ACHN (cell line): ENCODE measurements around the gene RNF126.
"Not testable (repeated sequence)": the region's sequence is repeated elsewhere in the genome, so short reads cannot be mapped to it uniquely, and the experiment has no call there.

Experiments used
- DNase-seq: peaks from one replicate; pipeline ENCODE4 v3.0.0-alpha.2; 2015
- in situ Hi-C: cut with HindIII; loops from 2 replicates; pipeline ENCODE4 v1.10.0; 2017; ENCODE audit warnings: low sequenced_read_pairs, low pct_ligation_motif_present, low pct_unique_long_range_greater_than_20kb

Gene RNF126

GRCh38 chr19:668675-669434 lies 5.8 kb upstream of the RNF126 start:
- DNase-seq, in situ Hi-C loops: not testable (repeated sequence)

GRCh38 chr19:666985-667573 lies 4.1 kb upstream of the RNF126 start:
- DNase-seq, in situ Hi-C loops: not testable (repeated sequence)

- DNase-seq, result peak; percentile 69
- in situ Hi-C loops, result no loop called here
Measured at GRCh38 chr19:664913-665443, 2.0 kb upstream of the RNF126 start.

GRCh38 chr19:663682-664117 lies 686 bp upstream of the RNF126 start:
- in situ Hi-C loops, result no loop called here
- DNase-seq, result no peak

- in situ Hi-C loops, result no loop called here
- DNase-seq, result peak; percentile 46
Measured at GRCh38 chr19:662207-662961, 630 bp downstream of the RNF126 start.

GRCh38 chr19:661427-662196 lies 1.4 kb downstream of the RNF126 start:
- in situ Hi-C loops, result no loop called here
- no peak for DNase-seq

GRCh38 chr19:660793-661426 lies 2.1 kb downstream of the RNF126 start:
- in situ Hi-C loops, result no loop called here
- no peak for DNase-seq

- in situ Hi-C loops, result no loop called here
- DNase-seq, result no peak
Measured at GRCh38 chr19:658916-659839, 3.8 kb downstream of the RNF126 start.

GRCh38 chr19:658059-658839 lies 4.8 kb downstream of the RNF126 start:
- in situ Hi-C loops, result no loop called here
- no peak for DNase-seq

GRCh38 chr19:657611-658010 lies 5.4 kb downstream of the RNF126 start:
- in situ Hi-C loops, result no loop called here
- no peak for DNase-seq

- no peak for DNase-seq
- in situ Hi-C loops, result no loop called here
Measured at GRCh38 chr19:656751-657559, 6.1 kb downstream of the RNF126 start.

- no peak for DNase-seq
- in situ Hi-C loops, result no loop called here
Measured at GRCh38 chr19:655691-656090, 7.3 kb downstream of the RNF126 start.

- in situ Hi-C loops, result no loop called here
- DNase-seq, result no peak
Measured at GRCh38 chr19:653425-653824, 9.6 kb downstream of the RNF126 start.

- in situ Hi-C loops, result no loop called here
- no peak for DNase-seq
Measured at GRCh38 chr19:652467-653389, 10.3 kb downstream of the RNF126 start.

- no peak for DNase-seq
- in situ Hi-C loops, result no loop called here
Measured at GRCh38 chr19:651991-652390, 11.0 kb downstream of the RNF126 start.
